Sigmoid colon (tissue), 7 donors: ENCODE measurements around the gene ITIH4. TPM values are rescaled to one million over a fixed set of nuclear protein-coding genes. Genes with fewer than 3 reads are reported as not detected.
A peak's percentile ranks its signal among the peaks of the same experiment; 100 is the strongest.

Source experiments
- DNase-seq: peaks from one replicate; pipeline ENCODE4 v3.0.0-alpha.2; 2019
- H3K27ac ChIP-seq, 4 donors: fragments of 200-600 bp; sonication (generic); one replicate each; pipeline ENCODE4 v1.5.1; 2016 to 2019; ENCODE audit warnings: mild to moderate bottlenecking in 1 of 4
- H3K27me3 ChIP-seq, 3 donors: fragments of 200-600 bp; sonication (generic); one replicate each; pipeline ENCODE4 v1.5.1; 2019; ENCODE audit warnings: mild to moderate bottlenecking in 1 of 3
- H3K36me3 ChIP-seq, 4 donors: fragments of 200-600 bp; sonication (generic); one replicate each; pipeline ENCODE4 v1.5.1; 2016 to 2019
- H3K4me1 ChIP-seq, 4 donors: fragments of 200-600 bp; sonication (generic); one replicate each; pipeline ENCODE4 v1.5.1; 2017 to 2019
- H3K4me3 ChIP-seq, 4 donors: fragments of 200-600 bp; sonication (generic); one replicate each; pipeline ENCODE4 v1.5.1; 2017 to 2019; ENCODE audit warnings: mild to moderate bottlenecking in 2 of 4, moderate library complexity in 1 of 4
- H3K9me3 ChIP-seq, 4 donors: fragments of 200-600 bp in 3 of 4; sonication (generic) in 3 of 4; one replicate each; pipeline versions ENCODE4 v1.5.1 to v1.6.1; 2013 to 2019
- EP300 ChIP-seq, 4 donors: sonication (generic); formaldehyde crosslinking; IDR thresholded peaks; one replicate each; pipeline ENCODE4 v1.6.1; 2017; ENCODE audit warnings: antibody characterized with exemption in 4 of 4
- POLR2A ChIP-seq, 2 donors: fragments of 450-650 bp; IDR thresholded peaks; one replicate each; pipeline ENCODE4 v1.6.1; 2016; ENCODE audit warnings: antibody characterized with exemption in 2 of 2, mild to moderate bottlenecking in 2 of 2, moderate library complexity in 2 of 2
- POLR2AphosphoS5 ChIP-seq, 4 donors: sonication (generic); formaldehyde crosslinking; IDR thresholded peaks; one replicate each; pipeline ENCODE4 v1.6.1; 2017; ENCODE audit warnings: antibody characterized with exemption in 4 of 4
- WGBS, 2 donors: extraction: QIAGEN DNeasy Blood & Tissue Kit; methylation state at CpG; one replicate each; pipeline ENCODE4 v1.1.7; 2013; 5-methylcytosine and 5-hydroxymethylcytosine counted together
- intact Hi-C: fragments of 100-400 bp; cut with DNase I; formaldehyde crosslinking; loops from one replicate; pipeline ENCODE4 v1.15.1; 2023
- polyA plus RNA-seq, 3 donors: library from polyadenylated mRNA; stranded (reverse); fragments of 200-250 nt; gene quantifications; one replicate each; pipeline ENCODE4 v1.2.3, GENCODE V29; 2013
- total RNA-seq, 4 donors: library from RNA; depleted of rRNA; stranded (reverse); fragments of >200 nt; gene quantifications; one replicate each; pipeline ENCODE4 v1.1.0, GENCODE V29; 2016
- TF ChIP-seq, protein P1 (sequence below), 4 experiments: fragments of 450-650 bp in 3 of 4; fragments of 200-600 bp in 1 of 4; IDR thresholded peaks; one replicate each; pipeline ENCODE4 v1.5.1; 2016 to 2019; ENCODE audit warnings: antibody characterized with exemption in 4 of 4, mild to moderate bottlenecking in 3 of 4, moderate library complexity in 2 of 4
- donor health status: healthy with polysubstance abuse.
- donor health status: Bipolar disorder and iron deficiency.
- donor health status: healthy.

The ITIH4 gene
- total and polyA plus RNA-seq, 7 donors, result 2.5 to 12.2 (median 5.6) TPM; not detected in 2

DNA sequence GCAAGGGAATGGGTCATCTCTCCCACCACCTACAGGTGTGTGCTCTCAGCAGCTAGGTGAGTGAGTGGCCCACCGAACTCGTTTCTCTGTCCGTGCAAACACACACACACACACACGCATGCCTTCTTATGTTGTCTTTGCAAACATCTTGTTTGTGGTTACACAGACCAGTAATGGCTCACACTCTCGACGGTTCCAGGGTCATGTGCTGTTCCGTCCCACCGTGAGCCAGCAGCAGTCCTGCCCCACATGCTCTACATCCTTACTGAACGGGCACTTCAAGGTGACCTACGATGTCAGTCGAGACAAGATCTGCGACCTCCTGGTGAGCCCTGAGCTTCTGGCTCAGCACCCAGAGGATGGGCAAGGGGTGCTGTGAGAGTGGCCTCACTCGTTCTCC, 48.7 kb downstream of the ITIH4 start:
- H3K27ac ChIP-seq, result no peak overlapping the region
- H3K36me3 ChIP-seq, result no peaks in the 10 kb centered on the region
- DNase-seq, result no peak

DNA sequence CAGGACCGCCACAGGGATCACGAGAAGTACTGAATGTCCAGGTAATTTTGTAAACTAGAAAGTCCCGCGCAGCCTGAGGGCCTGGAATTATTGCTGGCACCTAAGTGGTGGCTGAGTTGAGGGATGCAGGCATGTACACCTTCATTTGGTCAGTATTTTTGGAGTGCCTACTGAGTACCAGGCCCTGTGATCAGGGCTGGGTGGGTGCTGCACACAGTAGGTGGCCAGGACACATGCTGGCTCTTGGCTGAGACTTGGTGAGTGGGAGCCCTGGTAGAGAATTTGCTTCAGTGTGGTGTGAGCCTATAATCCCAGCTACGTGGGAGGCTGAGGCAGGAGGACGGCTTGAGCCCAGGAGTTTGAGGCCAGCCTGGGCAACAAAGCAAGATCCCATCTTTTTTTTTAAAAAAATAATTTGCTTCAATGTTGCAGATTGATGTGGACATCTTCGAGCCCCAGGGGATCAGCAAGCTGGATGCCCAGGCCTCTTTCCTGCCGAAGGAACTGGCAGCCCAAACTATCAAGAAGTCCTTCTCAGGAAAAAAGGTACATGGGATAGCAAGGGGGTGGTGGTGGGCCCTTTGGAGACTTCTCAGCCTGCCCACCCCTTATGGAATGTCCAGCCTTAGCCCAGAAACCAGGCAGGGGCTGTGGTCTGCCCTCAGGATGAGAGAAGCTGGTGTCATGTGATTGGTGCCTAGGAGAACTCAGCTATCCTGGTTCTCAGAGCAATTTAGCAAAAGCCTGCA, 50.5 kb downstream of the ITIH4 start:
- TF ChIP-seq, protein P1, sequence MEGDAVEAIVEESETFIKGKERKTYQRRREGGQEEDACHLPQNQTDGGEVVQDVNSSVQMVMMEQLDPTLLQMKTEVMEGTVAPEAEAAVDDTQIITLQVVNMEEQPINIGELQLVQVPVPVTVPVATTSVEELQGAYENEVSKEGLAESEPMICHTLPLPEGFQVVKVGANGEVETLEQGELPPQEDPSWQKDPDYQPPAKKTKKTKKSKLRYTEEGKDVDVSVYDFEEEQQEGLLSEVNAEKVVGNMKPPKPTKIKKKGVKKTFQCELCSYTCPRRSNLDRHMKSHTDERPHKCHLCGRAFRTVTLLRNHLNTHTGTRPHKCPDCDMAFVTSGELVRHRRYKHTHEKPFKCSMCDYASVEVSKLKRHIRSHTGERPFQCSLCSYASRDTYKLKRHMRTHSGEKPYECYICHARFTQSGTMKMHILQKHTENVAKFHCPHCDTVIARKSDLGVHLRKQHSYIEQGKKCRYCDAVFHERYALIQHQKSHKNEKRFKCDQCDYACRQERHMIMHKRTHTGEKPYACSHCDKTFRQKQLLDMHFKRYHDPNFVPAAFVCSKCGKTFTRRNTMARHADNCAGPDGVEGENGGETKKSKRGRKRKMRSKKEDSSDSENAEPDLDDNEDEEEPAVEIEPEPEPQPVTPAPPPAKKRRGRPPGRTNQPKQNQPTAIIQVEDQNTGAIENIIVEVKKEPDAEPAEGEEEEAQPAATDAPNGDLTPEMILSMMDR (IDR thresholded peaks at IDR 0.05), result no peak
- TF ChIP-seq POLR2AphosphoS5 (IDR thresholded peaks at IDR 0.05) (no peak), EP300 (IDR thresholded peaks at IDR 0.05) (no peak), POLR2A (IDR thresholded peaks at IDR 0.05) (no peak)
- intact Hi-C loops, result loop anchor here (10.0 kb wide), 1 partner anchor 155 kb away; no protein-coding TSS in a partner anchor
- WGBS, 2 donors, result 87 to 90% methylated on average over 8 of the region's 8 CpGs
- Histone ChIP-seq H3K27ac (no peak overlapping the region), H3K4me1 (no peaks in the 10 kb centered on the region), H3K27me3 (no peaks in the 10 kb centered on the region), H3K4me3 (no peak overlapping the region), H3K9me3 (no peaks in the 10 kb centered on the region), H3K36me3 (no peaks in the 10 kb centered on the region)
- DNase-seq, result peak; percentile 53

More for the DNA sequence above, 48.7 kb downstream of the ITIH4 start:
- Histone ChIP-seq H3K4me1 (no peaks in the 10 kb centered on the region), H3K27me3 (no peaks in the 10 kb centered on the region), H3K4me3 (no peak overlapping the region), H3K9me3 (no peaks in the 10 kb centered on the region)
- TF ChIP-seq, protein P1 (IDR thresholded peaks at IDR 0.05), result no peak
- TF ChIP-seq EP300 (IDR thresholded peaks at IDR 0.05) (no peak), POLR2AphosphoS5 (IDR thresholded peaks at IDR 0.05) (no peak), POLR2A (IDR thresholded peaks at IDR 0.05) (no peak)
- intact Hi-C loops, result no loop called here
- 45 to 68% methylated on average over 13 of the region's 13 CpGs for WGBS, 2 donors

DNA sequence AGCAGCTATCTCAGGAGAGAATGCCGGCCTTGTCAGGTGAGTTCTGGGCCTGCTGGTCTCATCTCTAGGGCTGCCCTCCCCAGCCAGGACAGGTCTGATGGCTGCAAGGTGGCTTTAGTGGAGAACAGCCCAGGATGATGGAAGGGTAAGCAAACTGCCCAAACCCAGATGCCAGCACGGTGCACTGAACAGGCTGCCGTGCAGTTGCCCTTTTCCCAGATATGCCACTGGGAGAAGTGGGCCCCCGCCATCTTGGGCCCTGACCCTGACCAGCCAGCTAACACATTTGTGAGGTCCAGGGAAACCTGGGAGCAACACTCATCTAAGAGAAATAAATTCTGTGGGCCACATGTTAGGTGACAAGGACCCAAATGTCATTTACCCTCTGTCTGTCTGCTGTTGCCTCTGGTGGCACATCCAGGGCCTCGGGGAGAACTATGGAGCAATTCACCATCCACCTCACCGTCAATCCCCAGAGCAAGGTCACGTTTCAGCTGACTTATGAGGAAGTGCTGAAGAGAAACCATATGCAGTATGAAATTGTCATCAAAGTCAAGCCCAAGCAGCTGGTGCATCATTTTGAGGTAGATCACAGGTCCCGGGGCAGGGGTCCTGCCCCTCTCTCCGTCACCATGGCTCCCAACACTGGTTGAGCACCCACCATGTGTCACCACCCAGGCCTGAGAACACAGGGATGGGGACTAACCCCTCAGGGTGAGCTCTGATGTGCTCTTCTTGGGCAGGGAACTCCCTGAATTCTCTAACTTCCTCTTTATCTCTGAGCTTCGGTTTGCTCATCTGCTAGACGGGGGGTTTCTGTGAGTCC, 51.2 kb downstream of the ITIH4 start:
- H3K27ac ChIP-seq, result no peak overlapping the region
- no peak for TF ChIP-seq POLR2AphosphoS5 (IDR thresholded peaks at IDR 0.05)
- TF ChIP-seq, protein P1 (IDR thresholded peaks at IDR 0.05), result no peak
- TF ChIP-seq EP300 (IDR thresholded peaks at IDR 0.05), result no peak
- no peak for TF ChIP-seq POLR2A (IDR thresholded peaks at IDR 0.05)
- intact Hi-C loops, result loop anchor here (10.0 kb wide), 1 partner anchor 156 kb away; no protein-coding TSS in a partner anchor
- H3K27me3 ChIP-seq, result no peaks in the 10 kb centered on the region
- H3K36me3 ChIP-seq, result no peaks in the 10 kb centered on the region
- no peaks in the 10 kb centered on the region for H3K9me3 ChIP-seq
- DNase-seq, result peak; percentile 44
- WGBS, 2 donors, result 72 to 82% methylated on average over 11 of the region's 11 CpGs
- H3K4me3 ChIP-seq, result no peak overlapping the region
- H3K4me1 ChIP-seq, result no peaks in the 10 kb centered on the region

DNA sequence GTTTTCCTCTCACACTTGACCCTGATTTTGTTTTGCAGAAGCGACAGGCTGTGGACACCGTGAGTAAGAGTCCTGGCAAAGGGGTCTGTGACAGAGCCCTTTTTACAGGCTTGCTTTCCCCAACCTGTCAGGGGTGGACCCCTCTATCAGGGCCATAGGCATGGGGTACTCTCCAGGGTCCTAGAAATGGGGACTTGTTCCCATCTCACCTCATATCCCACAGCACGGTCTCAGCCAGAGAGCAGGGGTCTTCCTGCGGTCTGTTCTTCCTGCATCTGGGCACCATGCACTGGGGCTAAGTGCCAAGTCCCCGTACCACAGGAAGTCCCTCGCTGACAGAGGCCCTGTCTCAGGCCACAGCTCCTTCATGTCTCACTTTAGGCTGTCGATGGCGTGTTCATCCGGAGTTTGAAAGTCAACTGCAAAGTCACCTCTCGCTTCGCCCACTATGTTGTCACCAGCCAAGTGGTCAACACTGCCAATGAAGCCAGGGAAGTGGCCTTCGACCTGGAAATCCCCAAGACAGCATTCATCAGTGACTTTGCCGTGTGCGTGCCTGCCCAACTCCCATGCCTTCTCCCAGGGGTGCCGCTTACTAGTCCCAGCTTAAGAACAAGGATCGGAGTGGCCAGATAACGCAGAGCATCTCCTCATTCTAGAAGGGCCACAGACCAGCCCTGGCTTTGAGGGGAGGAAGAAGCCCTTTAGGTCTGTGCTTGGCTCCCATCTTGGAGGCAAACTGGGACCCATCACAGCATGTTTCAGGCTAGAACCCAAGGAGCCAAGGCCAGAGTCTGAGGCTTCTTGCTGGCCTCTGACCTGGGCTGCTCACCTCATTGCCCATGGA, 52.3 kb downstream of the ITIH4 start:
- Histone ChIP-seq H3K4me3 (no peak overlapping the region), H3K27me3 (no peaks in the 10 kb centered on the region), H3K36me3 (no peaks in the 10 kb centered on the region), H3K9me3 (no peaks in the 10 kb centered on the region), H3K27ac (no peak overlapping the region), H3K4me1 (no peaks in the 10 kb centered on the region)
- peak; percentile 41 for DNase-seq
- 75 to 87% methylated on average over 17 of the region's 17 CpGs for WGBS, 2 donors
- no peak for TF ChIP-seq POLR2A (IDR thresholded peaks at IDR 0.05)
- TF ChIP-seq, protein P1 (IDR thresholded peaks at IDR 0.05), result no peak
- TF ChIP-seq POLR2AphosphoS5 (IDR thresholded peaks at IDR 0.05), result no peak
- TF ChIP-seq EP300 (IDR thresholded peaks at IDR 0.05), result no peak
- intact Hi-C loops, result loop anchor here (10.0 kb wide), 1 partner anchor 157 kb away; no protein-coding TSS in a partner anchor
